Measurements from ENCODE around the gene IGFL3.

Gene IGFL3

DNA sequence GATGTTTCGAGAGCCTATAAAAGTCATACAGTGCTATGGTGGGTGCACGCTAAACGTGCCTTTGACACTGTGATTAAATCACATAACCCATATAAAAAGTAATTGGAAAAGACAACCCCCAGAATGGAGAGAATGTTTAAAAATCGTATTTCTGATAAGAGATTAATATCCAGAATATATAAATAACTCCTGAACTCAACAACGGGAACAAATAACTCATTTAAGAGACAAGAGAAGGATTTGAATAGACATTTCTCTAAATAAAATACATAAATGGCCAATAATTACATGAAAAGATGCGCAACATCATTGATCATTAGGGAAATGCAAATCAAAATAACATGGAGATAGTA is 46.7 kb downstream of the IGFL3 start:
- no peak for DNase-seq (ENCODE audit: low spot score)
- FAIRE-seq = no peak

DNA sequence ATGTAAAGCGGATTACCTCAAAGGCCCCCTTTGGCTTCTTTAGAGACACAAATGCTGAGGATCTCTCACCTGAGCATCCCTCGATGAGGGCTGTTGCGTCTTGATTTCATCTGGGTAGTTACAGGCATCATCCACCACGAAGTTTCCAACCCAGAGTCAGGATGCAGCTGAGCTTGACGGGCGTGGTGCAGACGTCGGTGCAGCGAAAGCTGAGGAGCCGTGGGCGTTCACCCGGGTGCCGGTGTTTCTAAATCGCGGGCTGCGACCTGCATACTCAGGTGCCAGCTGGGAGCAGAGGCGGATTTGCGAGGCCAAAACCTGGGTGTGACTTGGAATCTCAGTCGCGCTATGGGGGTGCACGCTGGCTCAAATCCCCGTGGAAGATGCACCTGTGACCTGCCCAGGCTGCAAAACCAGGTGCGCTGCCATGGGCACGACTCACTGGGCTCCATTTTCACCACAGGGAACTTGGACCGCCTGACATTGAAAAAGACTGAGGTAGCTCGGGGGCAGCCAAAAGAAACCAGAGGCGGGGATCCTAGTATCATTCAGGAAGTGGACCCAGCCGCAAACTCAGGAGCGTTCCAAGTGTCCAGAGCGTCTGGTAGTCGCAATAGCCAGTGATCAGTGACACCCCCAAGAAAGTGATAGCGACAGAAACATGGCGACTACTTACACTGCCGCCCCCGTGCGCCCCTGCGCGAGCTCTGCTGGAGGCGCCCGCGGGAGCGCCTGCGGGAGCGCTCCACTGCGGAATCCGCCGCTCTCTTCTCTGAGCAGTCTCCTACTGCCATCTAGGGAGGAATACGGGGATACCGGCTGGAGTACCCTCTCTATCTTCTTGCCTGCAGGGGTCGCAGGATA is 47.3 kb downstream of the IGFL3 start:
- FAIRE-seq (no peak), DNase-seq (ENCODE audit: low spot score) (peak; percentile 67)

DNA sequence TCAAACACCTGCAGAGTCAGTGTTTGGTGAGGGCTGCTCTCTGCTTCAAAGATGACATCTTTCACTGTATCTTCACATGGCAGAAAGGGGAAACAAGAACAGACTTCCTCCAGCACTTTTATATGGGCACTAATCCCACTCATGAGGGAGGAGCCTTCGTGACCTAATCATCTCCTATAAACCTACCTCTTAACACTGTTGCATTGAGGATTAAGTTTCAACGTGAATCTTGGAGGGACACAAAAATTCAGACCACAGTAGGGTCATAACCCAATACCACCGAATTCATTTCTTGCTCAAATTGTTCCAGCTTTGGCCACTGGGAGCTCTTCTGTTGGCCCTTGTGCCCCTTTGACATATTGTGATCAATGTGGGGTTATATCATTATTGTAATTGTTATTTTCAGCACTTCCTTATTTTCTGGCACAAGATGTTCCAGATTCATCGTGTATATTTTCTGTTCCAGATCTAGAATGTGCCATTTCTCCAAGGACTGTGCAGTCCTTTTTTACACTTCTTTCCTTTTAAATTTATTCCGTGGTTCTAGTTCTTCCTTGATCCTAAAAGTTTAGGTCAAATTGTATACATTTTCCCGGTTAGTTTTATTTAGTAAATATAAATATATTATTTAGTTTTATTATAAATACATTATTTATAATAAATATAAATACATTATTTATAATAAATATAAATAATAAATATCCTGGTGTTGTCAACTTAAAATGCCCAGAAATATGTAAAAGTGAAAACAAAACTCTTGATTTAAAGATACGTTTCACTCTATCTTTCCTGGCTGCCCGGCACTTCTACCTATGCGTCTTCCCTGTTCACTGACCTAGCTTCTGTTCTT is 48.2 kb downstream of the IGFL3 start:
- FAIRE-seq = no peak

DNA sequence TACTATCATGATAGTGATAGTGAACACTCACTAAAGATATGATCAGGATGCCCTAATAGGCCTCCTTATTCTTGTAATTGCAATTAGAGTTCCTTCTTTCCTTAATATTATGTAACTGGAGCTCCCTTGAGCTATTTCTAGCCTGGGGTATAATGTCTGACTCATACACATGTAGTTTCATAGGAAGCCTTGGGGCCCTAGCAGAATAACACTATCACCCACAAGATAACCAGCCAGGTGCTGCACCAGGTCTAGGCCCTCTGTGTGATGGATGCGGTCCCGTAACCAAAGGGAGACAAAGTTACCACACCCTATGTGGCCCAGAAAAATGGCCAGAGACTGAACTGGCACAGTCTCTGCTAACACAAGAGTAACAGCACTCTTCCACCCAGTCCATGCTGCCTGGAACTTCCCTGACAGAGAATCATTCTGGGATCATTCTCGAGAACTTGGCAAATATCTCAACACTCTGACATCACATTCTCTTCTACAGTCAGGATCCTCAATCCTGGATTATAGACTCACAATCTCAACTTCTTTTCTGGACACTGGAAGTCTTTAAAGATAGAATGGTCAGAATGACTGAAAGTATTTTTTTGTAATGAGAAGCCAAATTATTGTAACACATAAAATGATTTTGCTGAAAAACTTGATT is 51.1 kb downstream of the IGFL3 start:
- DNase-seq (ENCODE audit: low spot score) (no peak), FAIRE-seq (no peak)

More for the DNA sequence above, 48.2 kb downstream of the IGFL3 start:
- no peak for DNase-seq (ENCODE audit: low spot score)
